Measurements from ENCODE around the gene PCNX1.

The PCNX1 gene

DNA sequence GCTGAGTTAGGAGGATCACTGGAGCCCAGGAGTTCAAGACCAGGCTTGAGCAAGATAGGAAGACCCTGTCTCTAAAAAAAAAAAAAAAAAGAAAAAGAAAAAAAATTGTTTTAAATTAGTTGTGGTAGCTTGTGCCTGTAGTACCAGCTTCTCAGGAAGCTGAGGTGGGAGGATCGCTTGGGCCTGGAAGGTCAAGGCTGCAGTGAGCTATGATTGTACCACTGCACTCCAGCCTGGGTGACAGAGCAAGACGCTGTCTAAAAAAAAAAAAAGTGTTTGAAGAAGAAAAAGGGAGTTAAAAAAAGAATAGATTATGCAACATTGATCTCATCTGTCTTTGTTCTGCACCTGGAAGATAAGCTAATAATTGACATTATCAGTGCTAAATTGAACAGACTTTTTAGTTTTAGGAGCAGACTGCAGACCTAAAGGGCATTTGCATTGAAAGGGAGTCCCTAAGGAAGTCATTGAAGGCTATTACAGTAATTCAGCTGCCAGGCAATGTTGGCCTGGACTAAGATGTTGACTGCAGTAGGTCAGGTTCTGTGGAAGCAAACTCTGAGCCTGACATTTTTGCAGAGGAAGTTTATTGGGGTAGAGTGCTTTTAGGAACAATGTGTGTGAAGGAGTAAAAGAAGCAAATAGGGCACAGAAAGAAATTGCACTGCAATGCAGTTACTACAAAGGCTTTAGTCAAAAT, 215.8 kb downstream of the PCNX1 start:
- no peak overlapping the region for H3K27ac ChIP-seq (ENCODE audit: extremely low read depth, low read depth, low read length)
- POLR2A ChIA-PET: no interaction called here
- no peak for TF ChIP-seq KLF8 (tag by site-specific recombination; IDR thresholded peaks at IDR 0.05)
- no peak for TF ChIP-seq ZNF10 (tag by site-specific recombination; IDR thresholded peaks at IDR 0.05)
- TF ChIP-seq ZNF324 (tag by site-specific recombination; IDR thresholded peaks at IDR 0.05): no peak
- no peak for TF ChIP-seq ZBTB10 (tag by site-specific recombination; IDR thresholded peaks at IDR 0.05)
- TF ChIP-seq, protein P1, sequence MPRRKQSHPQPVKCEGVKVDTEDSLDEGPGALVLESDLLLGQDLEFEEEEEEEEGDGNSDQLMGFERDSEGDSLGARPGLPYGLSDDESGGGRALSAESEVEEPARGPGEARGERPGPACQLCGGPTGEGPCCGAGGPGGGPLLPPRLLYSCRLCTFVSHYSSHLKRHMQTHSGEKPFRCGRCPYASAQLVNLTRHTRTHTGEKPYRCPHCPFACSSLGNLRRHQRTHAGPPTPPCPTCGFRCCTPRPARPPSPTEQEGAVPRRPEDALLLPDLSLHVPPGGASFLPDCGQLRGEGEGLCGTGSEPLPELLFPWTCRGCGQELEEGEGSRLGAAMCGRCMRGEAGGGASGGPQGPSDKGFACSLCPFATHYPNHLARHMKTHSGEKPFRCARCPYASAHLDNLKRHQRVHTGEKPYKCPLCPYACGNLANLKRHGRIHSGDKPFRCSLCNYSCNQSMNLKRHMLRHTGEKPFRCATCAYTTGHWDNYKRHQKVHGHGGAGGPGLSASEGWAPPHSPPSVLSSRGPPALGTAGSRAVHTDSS (tag by site-specific recombination; IDR thresholded peaks at IDR 0.05): no peak
- no peak for TF ChIP-seq ZNF544 (tag by site-specific recombination; IDR thresholded peaks at IDR 0.05)
- no peak for TF ChIP-seq ZNF747 (tag by site-specific recombination; IDR thresholded peaks at IDR 0.05)
- TF ChIP-seq ZNF658 (tag by site-specific recombination; IDR thresholded peaks at IDR 0.05): no peak
- TF ChIP-seq SP3 (tag by site-specific recombination; IDR thresholded peaks at IDR 0.05): no peak
- no peak for TF ChIP-seq ZNF19 (tag by site-specific recombination; IDR thresholded peaks at IDR 0.05; ENCODE audit: low read depth)
- TF ChIP-seq, protein P2, sequence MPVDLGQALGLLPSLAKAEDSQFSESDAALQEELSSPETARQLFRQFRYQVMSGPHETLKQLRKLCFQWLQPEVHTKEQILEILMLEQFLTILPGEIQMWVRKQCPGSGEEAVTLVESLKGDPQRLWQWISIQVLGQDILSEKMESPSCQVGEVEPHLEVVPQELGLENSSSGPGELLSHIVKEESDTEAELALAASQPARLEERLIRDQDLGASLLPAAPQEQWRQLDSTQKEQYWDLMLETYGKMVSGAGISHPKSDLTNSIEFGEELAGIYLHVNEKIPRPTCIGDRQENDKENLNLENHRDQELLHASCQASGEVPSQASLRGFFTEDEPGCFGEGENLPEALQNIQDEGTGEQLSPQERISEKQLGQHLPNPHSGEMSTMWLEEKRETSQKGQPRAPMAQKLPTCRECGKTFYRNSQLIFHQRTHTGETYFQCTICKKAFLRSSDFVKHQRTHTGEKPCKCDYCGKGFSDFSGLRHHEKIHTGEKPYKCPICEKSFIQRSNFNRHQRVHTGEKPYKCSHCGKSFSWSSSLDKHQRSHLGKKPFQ (tag by site-specific recombination; IDR thresholded peaks at IDR 0.05): no peak
- TF ChIP-seq ZNF626 (tag by site-specific recombination; IDR thresholded peaks at IDR 0.05): no peak
- TF ChIP-seq ZNF26 (tag by site-specific recombination; IDR thresholded peaks at IDR 0.05): no peak
- TF ChIP-seq ZBTB17 (tag by site-specific recombination; IDR thresholded peaks at IDR 0.05): no peak
- TF ChIP-seq SP2 (tag by site-specific recombination; IDR thresholded peaks at IDR 0.05): no peak
- TF ChIP-seq ZNF140 (tag by site-specific recombination; IDR thresholded peaks at IDR 0.05): no peak
- no peak for TF ChIP-seq TSHZ1 (tag by site-specific recombination; IDR thresholded peaks at IDR 0.05; ENCODE audit: borderline replicate concordance)
- TF ChIP-seq, protein P3, sequence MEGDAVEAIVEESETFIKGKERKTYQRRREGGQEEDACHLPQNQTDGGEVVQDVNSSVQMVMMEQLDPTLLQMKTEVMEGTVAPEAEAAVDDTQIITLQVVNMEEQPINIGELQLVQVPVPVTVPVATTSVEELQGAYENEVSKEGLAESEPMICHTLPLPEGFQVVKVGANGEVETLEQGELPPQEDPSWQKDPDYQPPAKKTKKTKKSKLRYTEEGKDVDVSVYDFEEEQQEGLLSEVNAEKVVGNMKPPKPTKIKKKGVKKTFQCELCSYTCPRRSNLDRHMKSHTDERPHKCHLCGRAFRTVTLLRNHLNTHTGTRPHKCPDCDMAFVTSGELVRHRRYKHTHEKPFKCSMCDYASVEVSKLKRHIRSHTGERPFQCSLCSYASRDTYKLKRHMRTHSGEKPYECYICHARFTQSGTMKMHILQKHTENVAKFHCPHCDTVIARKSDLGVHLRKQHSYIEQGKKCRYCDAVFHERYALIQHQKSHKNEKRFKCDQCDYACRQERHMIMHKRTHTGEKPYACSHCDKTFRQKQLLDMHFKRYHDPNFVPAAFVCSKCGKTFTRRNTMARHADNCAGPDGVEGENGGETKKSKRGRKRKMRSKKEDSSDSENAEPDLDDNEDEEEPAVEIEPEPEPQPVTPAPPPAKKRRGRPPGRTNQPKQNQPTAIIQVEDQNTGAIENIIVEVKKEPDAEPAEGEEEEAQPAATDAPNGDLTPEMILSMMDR (tag by site-specific recombination; IDR thresholded peaks at IDR 0.05): no peak
- TF ChIP-seq ZNF155 (tag by site-specific recombination; IDR thresholded peaks at IDR 0.05): no peak
- H3K36me3 ChIP-seq (ENCODE audit: control insufficient read depth in 2 of 2, insufficient read depth in 1 of 2, low read length in 2 of 2): no peaks in the 10 kb centered on the region
- CTCF ChIA-PET: interaction anchor here (0.8 kb wide), 1 partner anchor 630 kb away, joined by 3 read pairs; no protein-coding TSS in a partner anchor
- H3K4me3 ChIP-seq (ENCODE audit: low read depth, low read length): no peak overlapping the region
- no peaks in the 10 kb centered on the region for H3K4me1 ChIP-seq (ENCODE audit: control insufficient read depth, insufficient read depth, low read length)
- H3K9me3 ChIP-seq (ENCODE audit: control insufficient read depth, insufficient read depth, low read depth, low read length): no peaks in the 10 kb centered on the region

Measured in HEK293 (cell line).